NK-92 treated with Interleukin-12 subunit alpha and Interleukin-12 subunit beta, amount 100 ng/mL, for 24 hours (cell line): ENCODE results near the gene ATG9A.

Experiments
- DNase-seq: peaks from one replicate; lab custom pipeline; 2025; lab: John Stamatoyannopoulos, UW

Gene ATG9A

DNA sequence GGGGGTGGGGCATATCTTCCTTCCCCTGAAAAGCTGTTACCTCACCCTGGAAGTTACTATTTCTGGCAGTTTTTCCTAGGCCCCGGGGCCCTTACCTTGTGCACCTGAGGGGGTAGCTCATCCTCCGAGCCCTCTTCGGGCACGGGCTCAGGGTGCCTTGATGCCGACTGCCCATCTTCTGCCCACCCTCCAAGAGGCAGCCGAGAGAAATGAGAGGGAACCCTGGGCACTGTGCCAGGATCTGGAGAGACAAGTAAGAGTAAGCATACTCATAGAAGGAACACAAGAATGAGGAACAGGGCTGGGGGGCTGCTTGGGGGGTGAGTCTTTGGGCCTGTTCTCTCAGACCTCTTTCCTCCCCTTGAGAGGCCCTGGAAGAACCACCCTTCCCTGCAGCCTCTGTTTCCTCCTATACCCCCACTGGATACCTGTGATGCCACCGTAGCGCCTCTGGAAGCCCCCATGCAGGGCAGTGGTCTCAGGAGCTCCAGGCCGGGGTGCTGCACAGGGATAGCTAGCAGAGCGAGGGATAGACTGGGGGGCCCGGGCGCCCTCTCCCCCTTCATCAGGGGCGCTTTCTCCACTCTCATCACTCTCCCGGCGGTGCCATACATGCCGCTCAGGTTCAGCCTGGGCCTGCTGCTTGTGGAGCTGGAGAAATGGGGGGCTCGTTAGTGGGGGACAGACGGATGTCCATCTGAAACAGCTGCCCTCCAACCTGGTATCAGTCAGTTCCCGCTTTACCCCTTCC lies 8.6 kb downstream of the ATG9A start:
- DNase-seq: no peak

- DNase-seq: no peak
Measured at GRCh38 chr2:219219784-219220532, 9.5 kb downstream of the ATG9A start.

DNA sequence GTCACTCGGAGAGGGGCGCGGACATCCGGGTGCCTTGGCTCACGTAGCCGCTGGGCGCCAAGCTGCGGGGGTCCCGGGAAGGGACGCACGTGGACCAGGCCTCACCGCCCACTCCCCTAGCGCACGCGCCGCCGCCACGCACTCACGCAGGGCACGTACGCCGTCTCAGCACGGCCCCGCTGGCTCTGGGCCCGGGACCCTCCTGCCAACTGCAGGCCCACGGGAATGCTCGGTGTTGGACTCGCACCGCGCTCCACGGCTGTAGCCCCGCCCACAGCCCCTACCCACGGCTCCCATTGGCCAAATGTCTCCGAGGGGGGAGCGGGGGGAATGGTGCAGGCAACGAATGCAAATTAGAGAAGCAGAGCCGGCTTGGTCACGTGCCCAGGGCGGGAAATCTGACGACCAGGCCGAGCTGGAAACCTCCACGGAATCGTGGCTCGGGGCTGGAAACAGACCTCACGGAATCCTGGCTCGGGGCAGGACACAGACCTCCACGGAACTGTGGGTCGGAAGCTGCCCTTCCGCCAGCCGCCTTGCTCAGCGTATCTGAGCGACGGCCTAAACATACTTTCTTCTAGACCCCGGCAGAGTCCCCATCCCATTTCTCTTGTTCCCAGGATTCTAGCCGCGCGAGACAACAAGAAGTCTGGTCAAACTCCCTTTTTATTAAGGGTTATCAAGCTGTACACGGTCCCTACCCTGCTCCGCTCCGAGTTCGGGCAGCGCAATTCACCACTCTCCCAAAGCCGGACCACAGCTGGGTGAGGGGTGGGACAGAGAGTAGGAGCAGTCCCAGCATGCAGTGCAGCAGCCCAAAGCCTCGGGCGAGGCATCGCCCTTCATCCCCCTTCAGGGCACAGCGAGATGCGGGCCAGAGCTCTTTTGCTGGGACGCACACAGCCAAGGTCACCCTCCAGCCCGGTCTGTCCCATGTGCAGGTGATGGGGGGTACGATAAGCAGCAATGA lies 10.4 kb downstream of the ATG9A start, which contains the start of gene ABCB6:
Gene ABCB6, minus strand, starts transcription at position 227 of the 970 bp plus-strand sequence. CDS start 285 bp downstream, outside the sequence.
- no peak for DNase-seq

GRCh38 chr2:219218217-219218731 lies 11.2 kb downstream of the ATG9A start:
- DNase-seq: no peak

- no peak for DNase-seq
Measured at GRCh38 chr2:219216535-219216915, 12.9 kb downstream of the ATG9A start.

GRCh38 chr2:219215871-219216534 lies 13.4 kb downstream of the ATG9A start:
- DNase-seq: no peak

DNA sequence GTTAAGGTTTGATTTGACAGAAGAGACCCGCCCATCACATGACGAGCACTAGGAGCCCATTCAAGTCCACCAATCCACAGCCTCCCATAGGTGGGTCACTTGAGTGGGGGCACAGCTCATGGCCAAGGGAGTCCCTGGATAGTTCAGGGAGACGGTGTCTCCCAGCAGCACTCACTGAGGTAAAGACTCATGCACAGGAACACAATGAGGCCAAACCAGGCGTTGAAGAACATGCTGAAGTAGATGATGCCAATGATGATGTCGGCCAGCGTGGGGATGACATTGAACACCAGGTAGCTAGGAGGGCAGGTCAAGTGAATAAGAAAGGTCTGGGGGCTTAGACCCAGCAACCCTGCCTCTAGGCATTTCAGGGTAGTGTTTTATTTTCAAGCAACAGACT lies 14.7 kb downstream of the ATG9A start:
- no peak for DNase-seq

GRCh38 chr2:219214141-219214540 lies 15.3 kb downstream of the ATG9A start:
- DNase-seq: no peak

DNA sequence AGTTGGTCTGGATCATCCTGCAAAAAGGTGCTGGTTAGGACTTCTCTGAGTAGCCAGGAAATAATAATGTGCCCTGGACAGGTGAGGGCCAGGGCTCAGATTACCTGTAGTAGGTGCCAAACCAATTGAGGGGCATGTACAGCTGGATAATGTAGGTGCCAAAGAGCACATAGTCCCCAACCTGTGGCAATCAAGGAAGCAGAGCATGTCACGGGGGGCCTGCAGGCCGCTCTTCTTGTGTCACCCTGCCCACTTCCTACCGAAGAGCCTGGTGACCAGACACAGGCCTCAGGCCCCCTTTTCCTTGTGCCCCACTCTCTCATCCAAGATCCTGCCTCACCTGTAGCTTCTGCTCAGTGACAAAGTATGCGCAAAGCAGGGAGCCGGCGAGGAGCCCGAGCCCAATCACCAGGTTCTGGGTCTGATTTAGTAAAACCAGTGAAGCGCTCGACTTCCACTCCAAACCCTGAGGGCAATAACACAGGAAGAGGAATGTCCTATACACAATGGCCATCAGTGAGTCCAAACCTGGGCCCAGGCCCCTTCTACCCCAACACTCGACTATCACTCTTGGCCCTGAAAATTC lies 15.9 kb downstream of the ATG9A start:
- DNase-seq: no peak

GRCh38 chr2:219213026-219213415 lies 16.4 kb downstream of the ATG9A start:
- DNase-seq: no peak

GRCh38 chr2:219210886-219211362 lies 18.5 kb downstream of the ATG9A start:
- no peak for DNase-seq

- DNase-seq: no peak
Measured at GRCh38 chr2:219210196-219210885, 19.1 kb downstream of the ATG9A start.

- no peak for DNase-seq
Measured at GRCh38 chr2:219209236-219210195, 19.9 kb downstream of the ATG9A start.

DNA sequence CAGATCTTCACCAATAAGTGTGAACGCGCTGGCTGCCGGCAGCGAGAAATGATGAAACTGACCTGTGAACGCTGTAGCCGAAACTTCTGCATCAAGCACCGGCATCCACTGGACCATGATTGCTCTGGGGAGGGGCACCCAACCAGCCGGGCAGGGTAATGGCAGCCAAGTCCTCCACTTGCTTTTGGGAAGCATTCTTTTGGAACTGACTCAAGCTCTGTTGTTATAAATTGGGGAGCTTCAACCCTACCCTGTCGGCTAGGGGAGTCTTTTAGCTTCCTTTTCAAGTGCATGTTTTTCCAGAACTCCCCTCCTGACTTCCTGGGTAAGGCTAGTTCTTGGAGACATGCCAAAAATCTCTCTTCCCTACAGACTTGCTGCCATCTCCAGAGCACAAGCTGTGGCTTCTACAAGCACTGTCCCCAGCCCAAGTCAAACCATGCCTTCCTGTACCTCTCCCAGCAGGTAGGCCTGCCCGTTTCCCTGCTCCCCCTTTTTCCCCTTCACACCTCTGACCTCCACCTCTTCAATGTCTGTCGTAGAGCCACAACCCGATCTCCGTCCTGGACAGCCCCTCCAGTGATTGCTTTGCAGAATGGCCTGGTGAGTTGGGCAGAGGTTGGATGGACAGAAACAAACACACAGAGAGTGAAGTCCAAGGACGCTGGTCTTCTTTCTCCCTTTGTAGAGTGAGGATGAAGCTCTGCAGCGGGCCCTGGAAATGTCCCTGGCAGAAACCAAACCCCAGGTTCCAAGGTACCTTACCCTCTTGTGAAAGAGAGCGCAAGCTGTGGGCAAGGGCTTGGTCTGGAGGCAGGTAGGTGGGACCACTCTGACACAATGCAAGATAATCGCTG lies 21.3 kb downstream of the ATG9A start:
- DNase-seq: no peak

GRCh38 chr2:219207134-219207883 lies 22.1 kb downstream of the ATG9A start:
- no peak for DNase-seq

GRCh38 chr2:219206328-219207133 lies 22.9 kb downstream of the ATG9A start, which contains the start of gene ZFAND2B:
Gene ZFAND2B, plus strand, starts transcription at chr2:219206782. Its CDS starts 206 bp downstream, at chr2:219206988.
- peak; percentile 93 for DNase-seq
